Measurements from ENCODE around the gene FAM180A.
"Not testable (repeated sequence)": the region's sequence is repeated elsewhere in the genome, so short reads cannot be mapped to it uniquely, and the experiment has no call there.

FAM180A gene

DNA sequence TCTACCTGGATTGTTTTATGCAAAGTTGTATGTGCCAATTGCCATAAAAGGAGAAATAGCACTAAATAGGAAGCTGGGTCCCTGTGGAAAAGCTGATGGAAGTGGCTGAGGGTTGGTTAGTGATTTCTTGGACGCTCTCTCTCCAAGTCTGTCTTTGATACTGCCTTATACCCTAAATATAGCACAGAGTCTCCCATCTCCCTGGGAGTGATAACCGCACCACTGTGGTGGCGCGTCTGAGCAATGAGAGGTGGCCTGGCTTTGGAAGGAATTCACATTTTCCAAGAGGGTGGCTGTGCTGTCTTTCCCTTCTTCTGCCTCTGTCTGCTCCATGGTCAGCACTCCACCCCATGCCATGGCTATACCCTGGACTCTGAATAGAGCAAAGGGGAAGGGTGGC, 55.1 kb downstream of the FAM180A start:
- H3K4me3 ChIP-seq (replicated peaks; ENCODE audit: low read depth, low read length): no peak overlapping the region
- TF ChIP-seq, protein P1, sequence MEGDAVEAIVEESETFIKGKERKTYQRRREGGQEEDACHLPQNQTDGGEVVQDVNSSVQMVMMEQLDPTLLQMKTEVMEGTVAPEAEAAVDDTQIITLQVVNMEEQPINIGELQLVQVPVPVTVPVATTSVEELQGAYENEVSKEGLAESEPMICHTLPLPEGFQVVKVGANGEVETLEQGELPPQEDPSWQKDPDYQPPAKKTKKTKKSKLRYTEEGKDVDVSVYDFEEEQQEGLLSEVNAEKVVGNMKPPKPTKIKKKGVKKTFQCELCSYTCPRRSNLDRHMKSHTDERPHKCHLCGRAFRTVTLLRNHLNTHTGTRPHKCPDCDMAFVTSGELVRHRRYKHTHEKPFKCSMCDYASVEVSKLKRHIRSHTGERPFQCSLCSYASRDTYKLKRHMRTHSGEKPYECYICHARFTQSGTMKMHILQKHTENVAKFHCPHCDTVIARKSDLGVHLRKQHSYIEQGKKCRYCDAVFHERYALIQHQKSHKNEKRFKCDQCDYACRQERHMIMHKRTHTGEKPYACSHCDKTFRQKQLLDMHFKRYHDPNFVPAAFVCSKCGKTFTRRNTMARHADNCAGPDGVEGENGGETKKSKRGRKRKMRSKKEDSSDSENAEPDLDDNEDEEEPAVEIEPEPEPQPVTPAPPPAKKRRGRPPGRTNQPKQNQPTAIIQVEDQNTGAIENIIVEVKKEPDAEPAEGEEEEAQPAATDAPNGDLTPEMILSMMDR (IDR thresholded peaks at IDR 0.05; ENCODE audit: low read depth, low read length, missing control alignments): no peak
- no peak for DNase-seq (ENCODE audit: extremely low read depth, low read depth)

DNA sequence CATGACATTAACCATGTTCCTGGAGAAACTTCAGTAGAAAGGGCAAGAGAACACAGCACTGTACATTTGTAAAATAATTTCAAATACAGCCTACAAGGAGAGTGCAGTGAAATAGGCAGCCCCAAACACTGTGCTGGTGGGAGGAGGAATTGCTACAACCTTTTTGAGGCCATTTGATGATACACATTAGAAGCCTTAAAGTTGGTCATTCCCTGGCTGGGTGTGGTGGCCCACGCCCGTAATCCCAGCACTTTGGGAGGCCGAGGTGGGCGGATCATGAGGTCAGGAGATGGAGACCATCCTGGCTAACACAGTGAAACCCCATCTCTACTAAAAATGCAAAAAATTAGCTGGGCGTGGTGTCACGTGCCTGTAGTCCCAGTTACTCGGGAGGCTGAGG, 56.0 kb downstream of the FAM180A start:
- not testable (repeated sequence) for H3K4me3 ChIP-seq (replicated peaks; ENCODE audit: low read depth, low read length)

DNA sequence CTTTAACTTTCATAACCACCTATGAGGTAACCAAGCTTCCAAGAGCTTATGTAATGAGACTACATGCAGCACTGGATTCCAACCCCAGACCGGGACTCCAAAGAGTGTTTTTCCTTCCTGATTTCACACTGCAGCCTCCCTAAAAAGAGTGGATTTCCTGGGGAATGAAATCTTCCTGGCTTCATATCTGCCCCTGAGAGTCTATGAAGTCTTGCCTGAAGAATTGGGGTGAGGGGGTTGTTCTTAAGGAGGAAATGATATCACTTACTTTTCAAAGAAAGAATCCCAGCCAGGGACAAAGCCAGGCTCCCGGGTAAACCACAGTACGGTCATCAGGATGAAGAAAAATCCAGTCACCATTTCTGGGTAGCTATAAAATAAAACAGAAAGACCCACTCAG, 56.6 kb downstream of the FAM180A start:
- TF ChIP-seq, protein P1 (IDR thresholded peaks at IDR 0.05; ENCODE audit: low read depth, low read length, missing control alignments): no peak
- H3K4me3 ChIP-seq (replicated peaks; ENCODE audit: low read depth, low read length): no peak overlapping the region
- DNase-seq (ENCODE audit: extremely low read depth, low read depth): no peak

More for the DNA sequence above, 56.0 kb downstream of the FAM180A start:
- DNase-seq (ENCODE audit: extremely low read depth, low read depth): not testable (repeated sequence)

DNA sequence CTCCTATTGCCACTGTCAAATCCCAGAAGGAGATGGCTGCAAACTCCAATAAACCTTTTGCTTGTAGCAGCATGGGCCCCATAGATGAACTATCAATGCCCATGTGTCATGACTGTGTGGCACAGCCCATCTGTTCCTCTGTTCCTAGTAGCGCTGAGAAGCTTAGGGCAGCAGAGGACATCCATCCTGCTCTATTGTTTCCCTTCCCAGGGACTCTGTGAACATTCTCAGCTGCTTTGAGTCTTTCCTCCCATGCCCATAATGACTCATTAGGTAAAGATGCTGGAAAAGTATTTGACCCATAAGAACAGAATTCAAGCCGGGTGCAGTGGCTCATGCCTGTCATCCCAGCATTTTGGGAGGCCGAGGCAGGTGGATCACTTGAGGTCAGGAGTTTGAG, 58.0 kb downstream of the FAM180A start:
- H3K4me3 ChIP-seq (replicated peaks; ENCODE audit: low read depth, low read length): no peak overlapping the region
- no peak for DNase-seq (ENCODE audit: extremely low read depth, low read depth)
- TF ChIP-seq, protein P1 (IDR thresholded peaks at IDR 0.05; ENCODE audit: low read depth, low read length, missing control alignments): no peak

DNA sequence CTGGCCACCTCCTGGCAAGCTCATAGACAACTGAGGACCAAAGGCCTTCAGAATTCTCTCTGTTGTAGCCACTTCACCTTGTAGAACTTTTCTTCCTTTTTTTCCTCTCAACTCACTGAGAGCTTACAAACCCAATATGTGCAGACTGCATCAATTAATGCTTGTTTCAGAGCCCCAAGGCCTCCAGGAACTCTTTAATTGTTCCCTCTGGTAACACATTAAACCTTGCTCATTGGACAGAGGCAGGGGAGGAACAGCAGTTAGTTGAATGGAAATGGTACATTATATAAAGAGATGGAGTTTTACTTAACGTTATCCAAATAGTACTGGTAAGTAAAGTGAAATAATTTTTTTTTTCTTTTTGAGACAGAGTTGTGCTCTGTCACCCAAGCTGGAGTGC, 61.1 kb downstream of the FAM180A start:
- TF ChIP-seq, protein P1 (IDR thresholded peaks at IDR 0.05; ENCODE audit: low read depth, low read length, missing control alignments): no peak
- no peak overlapping the region for H3K4me3 ChIP-seq (replicated peaks; ENCODE audit: low read depth, low read length)
- no peak for DNase-seq (ENCODE audit: extremely low read depth, low read depth)

DNA sequence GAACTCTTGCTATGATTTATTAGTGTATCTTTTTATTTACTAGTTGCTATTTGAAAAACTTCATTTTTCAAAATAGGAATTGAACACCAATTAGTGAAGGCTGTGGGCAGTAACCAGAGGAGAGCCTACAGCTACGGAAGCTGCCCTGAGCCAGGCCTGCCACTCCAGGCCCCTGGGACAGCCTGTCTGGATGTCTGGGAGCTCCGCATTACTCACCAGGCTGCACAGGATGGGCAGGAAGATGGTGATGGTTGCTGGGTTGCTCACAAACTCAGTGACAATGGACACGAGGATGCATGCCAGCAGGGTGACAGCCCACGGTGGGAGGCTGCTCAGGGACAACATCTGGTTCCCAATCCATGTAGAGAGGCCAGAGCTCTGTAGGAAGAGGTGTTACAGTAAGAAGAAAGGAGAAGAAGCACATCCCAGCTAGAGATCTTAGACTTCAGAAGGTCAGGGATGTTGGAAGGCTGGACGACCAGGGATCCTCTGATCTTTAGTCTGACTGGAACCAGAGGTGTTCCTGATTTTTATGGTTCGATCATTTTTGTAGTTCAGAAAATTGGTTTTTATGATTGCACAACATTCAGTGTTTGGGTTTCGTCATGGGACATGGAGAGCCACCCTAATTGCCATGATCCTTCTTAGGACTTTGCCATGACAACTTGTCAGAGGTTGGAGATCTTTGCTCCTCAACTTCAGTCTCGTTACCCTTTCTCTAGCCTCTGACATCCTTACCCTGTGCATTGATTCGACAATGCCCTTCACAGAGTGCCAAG, 63.1 kb downstream of the FAM180A start:
- TF ChIP-seq, protein P1 (IDR thresholded peaks at IDR 0.05; ENCODE audit: low read depth, low read length, missing control alignments): no peak
- no peak overlapping the region for H3K4me3 ChIP-seq (replicated peaks; ENCODE audit: low read depth, low read length)
- no peak for DNase-seq (ENCODE audit: extremely low read depth, low read depth)

DNA sequence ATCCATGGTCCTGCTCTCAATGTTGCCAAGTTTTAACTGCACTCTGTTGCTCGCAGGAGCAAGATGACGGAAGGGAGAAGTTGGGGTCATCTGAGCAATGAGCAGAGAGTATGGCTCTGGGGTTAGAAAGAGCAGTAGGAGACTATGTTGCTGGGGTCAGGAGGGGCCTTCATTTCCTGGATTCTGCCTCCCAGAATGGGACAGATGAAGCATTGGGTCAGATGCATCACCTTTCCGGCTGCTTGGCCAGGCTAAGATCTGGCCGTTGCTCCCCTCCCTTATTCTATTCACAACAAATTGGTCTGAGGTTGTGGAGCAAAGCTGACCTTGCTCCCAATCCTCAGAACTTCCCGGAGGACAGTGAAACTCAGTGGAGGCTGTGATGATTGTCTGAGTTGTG, 63.9 kb downstream of the FAM180A start:
- DNase-seq (ENCODE audit: extremely low read depth, low read depth): no peak
- TF ChIP-seq, protein P1 (IDR thresholded peaks at IDR 0.05; ENCODE audit: low read depth, low read length, missing control alignments): no peak
- no peak overlapping the region for H3K4me3 ChIP-seq (replicated peaks; ENCODE audit: low read depth, low read length)

Data from HFF-Myc (cell line).